Spleen (tissue), 7 donors: Measurements from ENCODE around the gene RTN4RL2.

ENCODE experiments used
- POLR2A ChIP-seq, 3 donors: fragments of 450-650 bp; IDR thresholded peaks; one replicate each; pipeline ENCODE4 v1.5.1; 2017; ENCODE audit warnings: antibody characterized with exemption in 3 of 3, mild to moderate bottlenecking in 1 of 3
- POLR2AphosphoS5 ChIP-seq, 3 donors: sonication (generic); formaldehyde crosslinking; IDR thresholded peaks; one replicate each; pipeline ENCODE4 v1.5.1; 2017; ENCODE audit warnings: antibody characterized with exemption in 3 of 3
- TF ChIP-seq, protein P1 (sequence below), 11 experiments: fragments of 200-600 bp in 7 of 11; fragments of 450-650 bp in 4 of 11; sonication (generic) in 4 of 11; IDR thresholded peaks in 8 of 11; conservative IDR thresholded peaks in 3 of 11; 1 replicate in 7 of 11; 2 replicates in 4 of 11; pipeline versions ENCODE4 v1.4.0 to v1.8.0; 2016 to 2021; ENCODE audit warnings: antibody characterized with exemption in 11 of 11, inconsistent platforms in 4 of 11, mild to moderate bottlenecking in 1 of 11
- donor health status: DM: no; HTN: no; CAD: no; lungs with moderate emphysema.
- donor health status: DM: no; HTN: no; CAD: no.
- donor health status: DM: no; HTN: no; CAD: no.

DNA sequence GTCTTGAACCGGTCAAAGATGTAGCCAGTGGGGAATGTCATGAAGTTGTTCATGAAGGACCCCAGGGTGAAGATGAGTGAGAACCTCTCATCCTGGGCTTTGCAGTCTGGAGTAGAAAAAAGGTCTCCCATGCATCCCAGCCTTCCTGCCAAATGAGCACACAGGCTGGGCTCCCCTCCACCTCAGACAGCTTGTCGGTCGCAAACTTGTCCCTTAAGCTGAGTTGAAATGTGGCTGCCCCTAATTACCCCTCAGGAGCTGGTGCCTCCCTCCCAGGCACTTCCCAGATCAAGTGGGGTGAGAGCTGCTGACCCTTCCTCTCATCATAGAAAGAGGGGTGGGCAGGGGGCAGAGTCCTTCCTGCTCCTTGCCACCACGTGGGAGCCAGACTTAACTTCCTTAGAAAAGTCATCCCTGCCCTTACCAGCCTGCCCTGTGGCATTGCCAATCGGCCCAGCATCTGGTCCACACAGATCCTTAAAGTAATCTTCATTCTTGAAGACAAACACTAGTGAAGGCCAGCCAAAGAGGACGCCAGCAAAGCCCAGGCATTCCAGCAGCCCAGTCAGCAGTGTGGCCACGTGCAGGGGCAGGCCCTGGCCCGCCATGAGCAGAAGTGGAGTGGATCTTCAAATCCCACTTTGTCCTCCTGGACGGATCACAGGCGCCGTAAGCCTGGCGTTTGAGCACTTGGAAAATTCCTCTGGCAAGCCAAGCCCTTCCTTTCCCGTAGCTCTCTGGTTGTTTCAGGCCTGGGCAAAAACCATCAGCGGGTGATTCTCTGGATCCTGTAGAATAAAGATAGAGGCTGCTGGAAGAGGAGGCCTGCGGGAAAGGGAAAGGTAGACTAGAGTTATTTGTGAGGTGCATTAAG, 34.5 kb upstream of the RTN4RL2 start:
- TF ChIP-seq POLR2A (IDR thresholded peaks at IDR 0.05) (no peak), POLR2AphosphoS5 (IDR thresholded peaks at IDR 0.05) (peak in 1 of 3 donors; percentile 32)
- TF ChIP-seq, protein P1, sequence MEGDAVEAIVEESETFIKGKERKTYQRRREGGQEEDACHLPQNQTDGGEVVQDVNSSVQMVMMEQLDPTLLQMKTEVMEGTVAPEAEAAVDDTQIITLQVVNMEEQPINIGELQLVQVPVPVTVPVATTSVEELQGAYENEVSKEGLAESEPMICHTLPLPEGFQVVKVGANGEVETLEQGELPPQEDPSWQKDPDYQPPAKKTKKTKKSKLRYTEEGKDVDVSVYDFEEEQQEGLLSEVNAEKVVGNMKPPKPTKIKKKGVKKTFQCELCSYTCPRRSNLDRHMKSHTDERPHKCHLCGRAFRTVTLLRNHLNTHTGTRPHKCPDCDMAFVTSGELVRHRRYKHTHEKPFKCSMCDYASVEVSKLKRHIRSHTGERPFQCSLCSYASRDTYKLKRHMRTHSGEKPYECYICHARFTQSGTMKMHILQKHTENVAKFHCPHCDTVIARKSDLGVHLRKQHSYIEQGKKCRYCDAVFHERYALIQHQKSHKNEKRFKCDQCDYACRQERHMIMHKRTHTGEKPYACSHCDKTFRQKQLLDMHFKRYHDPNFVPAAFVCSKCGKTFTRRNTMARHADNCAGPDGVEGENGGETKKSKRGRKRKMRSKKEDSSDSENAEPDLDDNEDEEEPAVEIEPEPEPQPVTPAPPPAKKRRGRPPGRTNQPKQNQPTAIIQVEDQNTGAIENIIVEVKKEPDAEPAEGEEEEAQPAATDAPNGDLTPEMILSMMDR (IDR thresholded peaks at IDR 0.05 in 8 of 11, conservative IDR thresholded peaks at IDR 0.05 in 3 of 11) = no peak
